ENCODE measurements around the gene LDLRAD3.

LDLRAD3 gene

DNA sequence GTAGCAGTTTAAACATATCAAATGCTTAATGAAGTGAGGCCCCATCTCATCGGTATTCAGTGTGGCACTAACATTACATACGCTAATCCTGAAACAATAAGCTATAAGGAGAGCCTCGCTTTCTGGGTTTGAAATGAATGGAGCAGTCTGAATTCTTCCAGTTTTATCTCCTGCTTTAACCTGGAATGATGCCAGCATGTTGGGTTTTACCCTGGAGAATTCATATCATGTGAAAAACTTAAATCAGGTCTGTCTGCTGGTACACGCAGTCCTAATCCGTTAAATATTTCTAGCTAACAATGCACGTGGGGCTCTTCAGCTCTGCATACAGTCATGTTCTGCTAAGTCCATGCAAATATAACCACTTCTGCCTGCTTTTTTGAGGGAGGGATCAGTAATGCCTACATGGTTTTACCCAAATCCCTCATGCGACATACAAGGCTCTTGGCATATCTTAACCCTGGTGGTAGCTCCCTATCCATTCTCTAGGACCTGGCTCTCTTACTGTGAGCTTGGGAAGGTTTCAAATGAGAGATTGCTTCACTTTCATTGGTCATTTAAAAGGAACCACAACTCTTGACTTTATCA, 252.6 kb downstream of the LDLRAD3 start:
- H3K56ac ChIP-seq (ENCODE audit: low read length): no peak overlapping the region
- H3K79me1 ChIP-seq (ENCODE audit: low read length): no peaks in the 10 kb centered on the region
- H3K4ac ChIP-seq (ENCODE audit: low read depth, low read length): no peak overlapping the region
- no peak overlapping the region for H3K18ac ChIP-seq (ENCODE audit: low read length)
- no CpG with 5 or more reads among the region's 7 CpGs for WGBS (ENCODE audit: extremely low coverage, insufficient coverage, low lambda C conversion rate)
- no peaks in the 10 kb centered on the region for H3K36me3 ChIP-seq (ENCODE audit: control insufficient read depth, insufficient read depth, low read length)
- H2BK120ac ChIP-seq (ENCODE audit: low read depth, low read length): no peak overlapping the region
- no peak overlapping the region for H2AK5ac ChIP-seq (ENCODE audit: low read length)
- no peak overlapping the region for H2BK15ac ChIP-seq (replicated peaks; ENCODE audit: low read depth)
- no peak overlapping the region for H2BK5ac ChIP-seq (ENCODE audit: low read length)
- H3K23ac ChIP-seq (ENCODE audit: low read length): no peak overlapping the region
- H3K27ac ChIP-seq (ENCODE audit: low read depth, low read length): no peak overlapping the region
- H3K27me3 ChIP-seq (ENCODE audit: insufficient read depth, low read length, poor library complexity): no peaks in the 10 kb centered on the region
- no peak overlapping the region for H4K8ac ChIP-seq (ENCODE audit: low read depth, low read length)
- H3K4me3 ChIP-seq (ENCODE audit: low read length): no peak overlapping the region
- H3K79me2 ChIP-seq (ENCODE audit: control insufficient read depth, insufficient read depth, low read length): no peaks in the 10 kb centered on the region
- DNase-seq: no peak
- no peaks in the 10 kb centered on the region for H3K4me1 ChIP-seq (ENCODE audit: control insufficient read depth, low read depth, low read length)
- H4K5ac ChIP-seq (ENCODE audit: low read length): no peak overlapping the region
- H3K4me2 ChIP-seq (ENCODE audit: low read length): no peak overlapping the region
- no peak overlapping the region for H3K9ac ChIP-seq (ENCODE audit: low read length)

DNA sequence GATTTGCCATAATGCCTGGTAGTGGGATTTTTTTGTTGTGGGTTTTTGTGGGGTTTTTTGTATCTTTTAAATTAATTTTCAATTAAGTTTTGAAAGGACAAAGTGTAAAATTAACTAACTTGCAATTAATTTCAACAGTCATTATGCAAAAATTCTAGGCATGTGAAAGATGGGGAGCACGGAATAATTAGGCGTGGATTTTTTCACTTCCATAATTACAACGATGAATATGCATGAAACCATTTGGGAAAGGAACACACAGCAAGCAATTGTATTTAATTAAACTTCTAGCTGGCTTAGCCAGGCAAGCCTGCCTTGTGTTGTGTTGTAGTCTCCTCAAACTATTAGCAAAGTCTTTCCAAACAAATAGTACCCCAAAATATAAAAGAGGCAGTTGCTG, 257.5 kb downstream of the LDLRAD3 start:
- H3K79me2 ChIP-seq (ENCODE audit: control insufficient read depth, insufficient read depth, low read length): no peaks in the 10 kb centered on the region
- WGBS (ENCODE audit: extremely low coverage, insufficient coverage, low lambda C conversion rate): no CpG with 5 or more reads among the region's 3 CpGs

DNA sequence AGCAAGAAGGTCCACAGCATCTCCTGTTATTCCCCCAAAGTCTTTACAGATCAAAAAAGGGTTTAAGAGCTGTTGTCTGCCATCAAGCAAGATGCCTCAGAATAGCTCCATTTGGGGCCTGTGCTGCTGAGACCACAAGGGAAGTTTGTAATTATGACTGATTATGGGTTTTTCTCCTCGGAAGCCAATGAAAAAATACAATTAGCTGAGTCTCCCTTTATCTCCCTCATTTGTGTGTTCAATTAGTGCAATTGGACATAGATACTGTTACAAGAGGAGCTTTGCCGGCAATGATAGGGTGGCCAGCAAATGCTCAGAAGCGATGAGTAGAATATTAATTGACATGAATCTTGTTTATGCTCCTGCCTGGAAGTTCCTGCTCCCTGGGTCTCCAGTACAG, 261.7 kb downstream of the LDLRAD3 start:
- H2BK5ac ChIP-seq (ENCODE audit: low read length): no peak overlapping the region
- no peaks in the 10 kb centered on the region for H3K79me1 ChIP-seq (ENCODE audit: low read length)
- no peak overlapping the region for H2BK120ac ChIP-seq (ENCODE audit: low read depth, low read length)
- no peak overlapping the region for H3K56ac ChIP-seq (ENCODE audit: low read length)
- no peak for DNase-seq
- no peak overlapping the region for H2BK15ac ChIP-seq (replicated peaks; ENCODE audit: low read depth)
- no peaks in the 10 kb centered on the region for H3K27me3 ChIP-seq (ENCODE audit: insufficient read depth, low read length, poor library complexity)
- no CpG with 5 or more reads among the region's 3 CpGs for WGBS (ENCODE audit: extremely low coverage, insufficient coverage, low lambda C conversion rate)
- no peak overlapping the region for H3K9ac ChIP-seq (ENCODE audit: low read length)
- no peak overlapping the region for H3K4me2 ChIP-seq (ENCODE audit: low read length)
- H3K27ac ChIP-seq (ENCODE audit: low read depth, low read length): no peak overlapping the region
- no peaks in the 10 kb centered on the region for H3K79me2 ChIP-seq (ENCODE audit: control insufficient read depth, insufficient read depth, low read length)
- H3K23ac ChIP-seq (ENCODE audit: low read length): no peak overlapping the region
- H3K36me3 ChIP-seq (ENCODE audit: control insufficient read depth, insufficient read depth, low read length): no peaks in the 10 kb centered on the region
- no peak overlapping the region for H3K18ac ChIP-seq (ENCODE audit: low read length)
- H4K8ac ChIP-seq (ENCODE audit: low read depth, low read length): no peak overlapping the region
- H3K4ac ChIP-seq (ENCODE audit: low read depth, low read length): no peak overlapping the region
- no peak overlapping the region for H2AK5ac ChIP-seq (ENCODE audit: low read length)
- no peak overlapping the region for H4K5ac ChIP-seq (ENCODE audit: low read length)
- no peaks in the 10 kb centered on the region for H3K4me1 ChIP-seq (ENCODE audit: control insufficient read depth, low read depth, low read length)
- H3K4me3 ChIP-seq (ENCODE audit: low read length): no peak overlapping the region

More for the DNA sequence above, 257.5 kb downstream of the LDLRAD3 start:
- H3K56ac ChIP-seq (ENCODE audit: low read length): no peak overlapping the region
- no peak overlapping the region for H3K4me3 ChIP-seq (ENCODE audit: low read length)
- H3K4ac ChIP-seq (ENCODE audit: low read depth, low read length): no peak overlapping the region
- H2BK5ac ChIP-seq (ENCODE audit: low read length): no peak overlapping the region
- no peak overlapping the region for H3K18ac ChIP-seq (ENCODE audit: low read length)
- H3K4me1 ChIP-seq (ENCODE audit: control insufficient read depth, low read depth, low read length): no peaks in the 10 kb centered on the region
- H2AK5ac ChIP-seq (ENCODE audit: low read length): no peak overlapping the region
- H3K27me3 ChIP-seq (ENCODE audit: insufficient read depth, low read length, poor library complexity): no peaks in the 10 kb centered on the region
- no peaks in the 10 kb centered on the region for H3K36me3 ChIP-seq (ENCODE audit: control insufficient read depth, insufficient read depth, low read length)
- no peak for DNase-seq
- H4K8ac ChIP-seq (ENCODE audit: low read depth, low read length): no peak overlapping the region
- no peak overlapping the region for H2BK15ac ChIP-seq (replicated peaks; ENCODE audit: low read depth)
- H3K27ac ChIP-seq (ENCODE audit: low read depth, low read length): no peak overlapping the region
- no peak overlapping the region for H2BK120ac ChIP-seq (ENCODE audit: low read depth, low read length)
- no peak overlapping the region for H4K5ac ChIP-seq (ENCODE audit: low read length)
- no peak overlapping the region for H3K9ac ChIP-seq (ENCODE audit: low read length)
- no peak overlapping the region for H3K4me2 ChIP-seq (ENCODE audit: low read length)
- H3K79me1 ChIP-seq (ENCODE audit: low read length): no peaks in the 10 kb centered on the region
- no peak overlapping the region for H3K23ac ChIP-seq (ENCODE audit: low read length)

DNA sequence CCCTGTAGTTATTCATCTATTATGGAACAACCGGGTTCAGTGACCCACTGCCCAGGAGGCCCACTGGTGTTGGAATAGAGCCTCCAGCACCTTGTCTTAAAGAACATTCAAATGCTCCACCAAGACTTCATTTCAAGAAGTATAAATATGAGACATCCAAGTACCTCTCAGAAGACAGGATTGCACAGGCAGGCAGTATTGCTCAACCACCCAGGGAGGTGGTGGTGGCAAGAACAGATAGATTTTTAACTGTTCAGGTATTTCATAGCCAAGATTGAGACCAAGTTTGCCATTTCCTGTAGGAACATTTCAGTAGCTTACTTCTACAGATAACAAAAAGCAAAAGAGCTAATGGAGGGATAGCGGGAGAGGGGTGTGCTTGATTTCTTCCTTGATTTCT, 266.7 kb downstream of the LDLRAD3 start:
- H4K5ac ChIP-seq (ENCODE audit: low read length): no peak overlapping the region
- H2BK15ac ChIP-seq (replicated peaks; ENCODE audit: low read depth): no peak overlapping the region
- H3K27me3 ChIP-seq (ENCODE audit: insufficient read depth, low read length, poor library complexity): no peaks in the 10 kb centered on the region
- DNase-seq: no peak
- no peak overlapping the region for H3K56ac ChIP-seq (ENCODE audit: low read length)
- H3K4me3 ChIP-seq (ENCODE audit: low read length): no peak overlapping the region
- H3K23ac ChIP-seq (ENCODE audit: low read length): no peak overlapping the region
- no peak overlapping the region for H3K9ac ChIP-seq (ENCODE audit: low read length)
- H4K8ac ChIP-seq (ENCODE audit: low read depth, low read length): no peak overlapping the region
- H2AK5ac ChIP-seq (ENCODE audit: low read length): no peak overlapping the region
- H3K18ac ChIP-seq (ENCODE audit: low read length): no peak overlapping the region
- no peak overlapping the region for H2BK120ac ChIP-seq (ENCODE audit: low read depth, low read length)
- H3K79me1 ChIP-seq (ENCODE audit: low read length): no peaks in the 10 kb centered on the region
- no peaks in the 10 kb centered on the region for H3K4me1 ChIP-seq (ENCODE audit: control insufficient read depth, low read depth, low read length)
- WGBS (ENCODE audit: extremely low coverage, insufficient coverage, low lambda C conversion rate): no CpG with 5 or more reads among the region's 2 CpGs
- H3K79me2 ChIP-seq (ENCODE audit: control insufficient read depth, insufficient read depth, low read length): no peaks in the 10 kb centered on the region
- no peaks in the 10 kb centered on the region for H3K36me3 ChIP-seq (ENCODE audit: control insufficient read depth, insufficient read depth, low read length)
- H3K27ac ChIP-seq (ENCODE audit: low read depth, low read length): no peak overlapping the region
- H2BK5ac ChIP-seq (ENCODE audit: low read length): no peak overlapping the region
- no peak overlapping the region for H3K4me2 ChIP-seq (ENCODE audit: low read length)
- no peak overlapping the region for H3K4ac ChIP-seq (ENCODE audit: low read depth, low read length)

DNA sequence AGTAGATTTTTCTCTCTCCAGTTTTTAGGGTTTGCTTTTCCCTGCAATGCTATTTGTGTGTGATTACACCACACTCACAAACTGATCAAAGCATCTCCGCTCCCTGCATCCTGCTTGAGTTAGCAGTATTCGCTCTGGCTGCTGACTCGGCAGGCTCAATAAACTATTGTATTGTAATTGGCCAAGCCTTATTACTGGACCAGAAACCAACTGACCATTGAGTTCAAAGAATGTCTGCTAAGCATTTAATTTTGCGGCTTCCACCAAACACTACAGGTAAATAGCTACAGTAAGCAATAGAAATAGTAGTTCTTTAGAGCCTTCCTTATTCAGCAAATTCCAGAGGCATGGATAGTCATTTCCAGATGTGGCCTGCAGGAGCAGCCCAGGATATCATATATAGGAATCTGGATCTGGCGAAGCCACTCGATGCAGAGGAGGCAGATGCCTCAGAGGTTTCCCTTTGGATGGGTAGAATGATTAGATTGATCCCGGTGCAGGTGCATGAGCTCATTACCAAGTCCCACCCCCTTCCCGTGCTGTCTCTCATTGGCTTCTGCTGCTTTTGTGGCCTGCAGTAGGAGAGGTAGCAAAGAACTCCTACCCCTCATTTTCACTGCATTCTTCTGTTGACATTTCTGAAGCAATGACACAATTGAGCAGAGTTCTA, 268.0 kb downstream of the LDLRAD3 start:
- Histone ChIP-seq H4K5ac (ENCODE audit: low read length) (no peak overlapping the region), H4K8ac (ENCODE audit: low read depth, low read length) (no peak overlapping the region), H3K56ac (ENCODE audit: low read length) (no peak overlapping the region), H3K4me1 (ENCODE audit: control insufficient read depth, low read depth, low read length) (no peaks in the 10 kb centered on the region), H3K79me1 (ENCODE audit: low read length) (no peaks in the 10 kb centered on the region), H2BK5ac (ENCODE audit: low read length) (no peak overlapping the region), H3K27ac (ENCODE audit: low read depth, low read length) (no peak overlapping the region), H3K4me3 (ENCODE audit: low read length) (no peak overlapping the region), H3K36me3 (ENCODE audit: control insufficient read depth, insufficient read depth, low read length) (no peaks in the 10 kb centered on the region), H2BK120ac (ENCODE audit: low read depth, low read length) (no peak overlapping the region), H3K18ac (ENCODE audit: low read length) (no peak overlapping the region), H3K4ac (ENCODE audit: low read depth, low read length) (no peak overlapping the region), H3K27me3 (ENCODE audit: insufficient read depth, low read length, poor library complexity) (no peaks in the 10 kb centered on the region), H3K23ac (ENCODE audit: low read length) (no peak overlapping the region), H2AK5ac (ENCODE audit: low read length) (no peak overlapping the region), H3K9ac (ENCODE audit: low read length) (no peak overlapping the region), H2BK15ac (replicated peaks; ENCODE audit: low read depth) (no peak overlapping the region), H3K79me2 (ENCODE audit: control insufficient read depth, insufficient read depth, low read length) (no peaks in the 10 kb centered on the region), H3K4me2 (ENCODE audit: low read length) (no peak overlapping the region)
- DNase-seq: peak; percentile 11
- no CpG with 5 or more reads among the region's 8 CpGs for WGBS (ENCODE audit: extremely low coverage, insufficient coverage, low lambda C conversion rate)
